Measurements from ENCODE around the gene FBN1.
A peak's percentile ranks its signal among the peaks of the same experiment; 100 is the strongest.

FBN1 gene

DNA sequence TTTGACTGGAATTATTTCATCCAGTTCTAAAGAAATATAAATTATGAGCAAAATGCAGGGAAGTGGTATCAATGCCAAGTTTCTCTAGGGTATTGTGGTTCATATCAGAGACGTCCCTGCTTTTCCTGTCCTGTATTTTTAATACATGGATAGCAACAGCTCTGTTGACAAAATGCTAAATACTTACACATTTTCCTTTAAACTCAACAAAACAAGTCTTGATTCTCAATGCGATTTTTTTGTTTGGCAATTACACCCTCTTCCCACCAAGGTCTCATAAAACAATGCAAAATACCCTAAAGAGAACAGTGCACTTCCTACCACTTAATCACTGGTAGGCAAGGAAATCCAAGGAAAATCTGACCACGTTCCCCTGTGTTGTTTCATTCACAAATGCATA, 194.3 kb downstream of the FBN1 start:
- CTCF ChIA-PET: no interaction called here
- DNase-seq (ENCODE audit: low spot score): no peak
- TF ChIP-seq, protein P1, sequence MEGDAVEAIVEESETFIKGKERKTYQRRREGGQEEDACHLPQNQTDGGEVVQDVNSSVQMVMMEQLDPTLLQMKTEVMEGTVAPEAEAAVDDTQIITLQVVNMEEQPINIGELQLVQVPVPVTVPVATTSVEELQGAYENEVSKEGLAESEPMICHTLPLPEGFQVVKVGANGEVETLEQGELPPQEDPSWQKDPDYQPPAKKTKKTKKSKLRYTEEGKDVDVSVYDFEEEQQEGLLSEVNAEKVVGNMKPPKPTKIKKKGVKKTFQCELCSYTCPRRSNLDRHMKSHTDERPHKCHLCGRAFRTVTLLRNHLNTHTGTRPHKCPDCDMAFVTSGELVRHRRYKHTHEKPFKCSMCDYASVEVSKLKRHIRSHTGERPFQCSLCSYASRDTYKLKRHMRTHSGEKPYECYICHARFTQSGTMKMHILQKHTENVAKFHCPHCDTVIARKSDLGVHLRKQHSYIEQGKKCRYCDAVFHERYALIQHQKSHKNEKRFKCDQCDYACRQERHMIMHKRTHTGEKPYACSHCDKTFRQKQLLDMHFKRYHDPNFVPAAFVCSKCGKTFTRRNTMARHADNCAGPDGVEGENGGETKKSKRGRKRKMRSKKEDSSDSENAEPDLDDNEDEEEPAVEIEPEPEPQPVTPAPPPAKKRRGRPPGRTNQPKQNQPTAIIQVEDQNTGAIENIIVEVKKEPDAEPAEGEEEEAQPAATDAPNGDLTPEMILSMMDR (conservative IDR thresholded peaks at IDR 0.05; ENCODE audit: low read depth): no peak
- POLR2A ChIA-PET (ENCODE audit: low non-redundant PET): no interaction called here
- H3K27ac ChIP-seq: no peak overlapping the region

DNA sequence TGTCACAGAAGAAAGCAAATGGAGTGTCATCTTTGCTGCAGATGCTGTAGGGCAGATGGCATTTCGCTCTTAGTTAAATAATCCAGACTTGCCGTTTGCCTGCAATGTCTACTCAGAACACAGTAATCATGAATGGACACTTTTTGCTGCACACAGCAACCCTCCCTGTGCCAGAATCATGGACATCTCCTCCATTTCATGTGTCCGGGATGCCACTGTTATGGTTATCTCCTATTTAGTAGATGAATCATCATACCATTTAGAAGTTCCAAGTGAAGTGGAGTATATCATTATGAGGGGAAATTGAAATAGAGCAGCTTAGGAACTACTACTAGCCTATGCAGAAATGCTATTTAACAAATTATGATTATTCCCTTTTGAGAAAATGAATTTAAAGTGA, 195.8 kb downstream of the FBN1 start:
- CTCF ChIA-PET: no interaction called here
- H3K27ac ChIP-seq: no peak overlapping the region
- POLR2A ChIA-PET (ENCODE audit: low non-redundant PET): no interaction called here
- TF ChIP-seq, protein P1 (conservative IDR thresholded peaks at IDR 0.05; ENCODE audit: low read depth): no peak
- DNase-seq (ENCODE audit: low spot score): no peak

DNA sequence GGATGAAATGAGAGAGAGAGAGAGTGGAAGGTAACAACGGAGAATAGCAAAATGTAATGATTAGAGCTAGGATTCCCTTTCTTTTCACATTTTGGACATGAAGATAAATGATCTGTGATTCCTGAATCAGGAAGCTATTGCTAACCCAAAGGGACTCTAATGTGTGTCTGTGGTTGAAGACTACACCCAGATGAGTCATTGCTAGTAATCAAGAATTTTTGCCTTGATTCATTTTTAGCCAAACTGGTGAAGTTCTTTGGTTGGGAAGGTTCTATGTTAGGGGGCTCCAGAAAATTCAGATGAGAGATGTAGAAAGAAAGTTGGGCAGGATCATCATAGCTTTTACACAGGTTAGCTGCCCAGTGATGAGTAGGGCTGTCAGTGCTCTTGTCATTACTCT, 197.9 kb downstream of the FBN1 start:
- TF ChIP-seq, protein P1 (conservative IDR thresholded peaks at IDR 0.05; ENCODE audit: low read depth): no peak
- CTCF ChIA-PET: no interaction called here
- POLR2A ChIA-PET (ENCODE audit: low non-redundant PET): no interaction called here
- no peak overlapping the region for H3K27ac ChIP-seq
- peak; percentile 72 for DNase-seq (ENCODE audit: low spot score)

DNA sequence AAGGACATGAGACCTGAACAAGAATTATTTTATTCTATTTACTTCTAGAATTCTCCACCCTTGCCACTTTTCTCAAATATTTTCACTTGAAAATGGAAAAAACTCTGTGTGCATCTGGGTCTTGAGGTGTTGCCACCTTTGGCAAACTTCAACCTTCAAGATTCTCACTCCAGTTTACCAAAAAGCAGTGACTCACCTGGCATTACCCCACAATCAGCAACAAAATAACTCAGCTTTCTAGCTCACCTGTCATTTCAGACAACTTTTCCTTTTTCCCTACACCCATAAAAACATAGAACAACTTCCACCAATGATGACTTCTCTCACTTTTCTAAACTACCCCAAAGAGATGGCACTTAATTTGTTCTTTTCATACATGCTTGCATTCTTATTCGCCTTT, 198.5 kb downstream of the FBN1 start:
- ChIA-PET POLR2A (ENCODE audit: low non-redundant PET) (no interaction called here), CTCF (interaction anchor here (0.7 kb wide), 1 partner anchor 9 kb away, joined by 3 read pairs; no protein-coding TSS in a partner anchor)
- TF ChIP-seq, protein P1 (conservative IDR thresholded peaks at IDR 0.05; ENCODE audit: low read depth): no peak
- no peak overlapping the region for H3K27ac ChIP-seq
- DNase-seq (ENCODE audit: low spot score): no peak

DNA sequence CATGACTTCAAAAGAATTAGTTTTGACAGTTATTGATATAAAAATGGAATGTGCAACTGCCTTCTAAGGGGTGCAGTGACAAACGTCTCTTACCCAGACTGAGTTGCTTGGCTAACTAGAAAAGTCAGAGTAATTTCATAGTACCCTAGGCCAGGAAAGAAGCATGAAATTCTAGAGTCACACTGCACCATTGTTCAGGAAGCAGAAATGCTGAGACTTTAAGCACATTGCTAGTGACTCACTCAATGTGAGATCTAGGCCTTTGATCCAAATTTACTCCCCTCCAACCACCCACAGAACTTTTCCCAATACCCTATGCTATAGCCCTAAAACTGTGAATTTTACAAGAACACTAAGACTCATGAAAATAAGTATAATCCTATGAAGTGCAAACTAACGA, 203.5 kb downstream of the FBN1 start:
- no peak overlapping the region for H3K27ac ChIP-seq
- DNase-seq (ENCODE audit: low spot score): no peak
- CTCF ChIA-PET: interaction anchor here (0.6 kb wide), 1 partner anchor 301 kb away, joined by 4 read pairs; no protein-coding TSS in a partner anchor
- POLR2A ChIA-PET (ENCODE audit: low non-redundant PET): no interaction called here
- TF ChIP-seq, protein P1 (conservative IDR thresholded peaks at IDR 0.05; ENCODE audit: low read depth): no peak

DNA sequence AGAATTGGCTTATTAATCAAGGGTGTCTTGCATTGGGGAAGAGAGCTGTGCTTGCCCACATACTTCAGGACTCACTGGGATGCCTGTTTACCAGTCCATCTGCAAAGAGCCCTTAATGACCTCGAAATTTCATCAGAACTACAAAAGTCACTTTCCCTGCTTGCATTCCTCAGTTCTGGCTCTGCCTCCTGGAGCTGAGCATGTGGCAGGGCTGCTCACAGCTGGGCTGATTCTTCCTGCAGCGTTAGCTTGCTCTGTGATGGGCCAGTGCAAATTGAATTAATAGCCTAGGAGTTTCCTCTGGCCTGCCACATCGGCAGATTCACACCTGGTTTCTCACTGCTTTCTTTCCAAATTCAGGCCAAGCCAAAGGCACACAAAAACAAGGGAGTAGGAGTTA, 205.4 kb downstream of the FBN1 start:
- no peak overlapping the region for H3K27ac ChIP-seq
- ChIA-PET CTCF (interaction anchor here (0.6 kb wide), 1 partner anchor 1563 kb away, joined by 3 read pairs; no protein-coding TSS in a partner anchor), POLR2A (ENCODE audit: low non-redundant PET) (no interaction called here)
- TF ChIP-seq, protein P1 (conservative IDR thresholded peaks at IDR 0.05; ENCODE audit: low read depth): no peak
- DNase-seq (ENCODE audit: low spot score): no peak

DNA sequence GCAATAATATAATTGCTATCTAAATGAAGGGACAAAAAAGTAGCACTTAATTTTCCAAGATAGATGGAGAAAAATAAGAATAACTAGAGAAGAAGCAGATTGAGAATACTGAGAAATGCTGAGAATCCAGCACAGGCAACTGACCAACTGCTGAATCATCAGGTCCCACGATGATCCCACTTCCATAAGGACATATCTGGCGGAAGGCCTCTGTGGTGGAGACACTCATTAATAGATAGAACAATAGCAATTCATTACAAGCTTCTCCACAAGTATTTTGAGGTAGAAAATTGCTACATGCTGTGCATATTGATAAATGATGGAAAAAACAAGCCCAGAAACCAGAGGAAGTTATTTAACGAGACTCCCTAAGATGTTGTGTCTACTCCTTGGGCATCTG, 208.3 kb downstream of the FBN1 start:
- CTCF ChIA-PET: no interaction called here
- no peak for DNase-seq (ENCODE audit: low spot score)
- TF ChIP-seq, protein P1 (conservative IDR thresholded peaks at IDR 0.05; ENCODE audit: low read depth): no peak
- H3K27ac ChIP-seq: no peak overlapping the region
- POLR2A ChIA-PET (ENCODE audit: low non-redundant PET): no interaction called here
